Measurements from ENCODE around the gene FARS2.
A peak's percentile ranks its signal among the peaks of the same experiment; 100 is the strongest.

Gene FARS2

GRCh38 chr6:5745081-5745480 lies 483.8 kb downstream of the FARS2 start:
- no peak overlapping the region for H3K27ac Mint-ChIP-seq
- H3K4me1 Mint-ChIP-seq = peaks cover 30% of the 10 kb centered on the region
- TF ChIP-seq CTCF (IDR thresholded peaks at IDR 0.05) = no peak
- H3K27me3 Mint-ChIP-seq (ENCODE audit: low read depth, poor library complexity) = no peaks in the 10 kb centered on the region
- H3K36me3 Mint-ChIP-seq (ENCODE audit: low read depth) = no peaks in the 10 kb centered on the region
- H3K9me3 Mint-ChIP-seq = no peaks in the 10 kb centered on the region
- DNase-seq = no peak
- no peak overlapping the region for H3K4me3 Mint-ChIP-seq

GRCh38 chr6:5746053-5746758 lies 484.9 kb downstream of the FARS2 start:
- peaks cover 26% of the 10 kb centered on the region for H3K4me1 Mint-ChIP-seq
- H3K27ac Mint-ChIP-seq = no peak overlapping the region
- DNase-seq = peak; percentile 23
- no peaks in the 10 kb centered on the region for H3K9me3 Mint-ChIP-seq
- H3K27me3 Mint-ChIP-seq (ENCODE audit: low read depth, poor library complexity) = no peaks in the 10 kb centered on the region
- no peak for TF ChIP-seq CTCF (IDR thresholded peaks at IDR 0.05)
- H3K4me3 Mint-ChIP-seq = no peak overlapping the region
- no peaks in the 10 kb centered on the region for H3K36me3 Mint-ChIP-seq (ENCODE audit: low read depth)

- Mint-ChIP-seq H3K4me1 (peaks cover 28% of the 10 kb centered on the region), H3K27ac (no peak overlapping the region), H3K9me3 (no peaks in the 10 kb centered on the region), H3K4me3 (no peak overlapping the region), H3K36me3 (ENCODE audit: low read depth) (no peaks in the 10 kb centered on the region), H3K27me3 (ENCODE audit: low read depth, poor library complexity) (no peaks in the 10 kb centered on the region)
- DNase-seq = no peak
- no peak for TF ChIP-seq CTCF (IDR thresholded peaks at IDR 0.05)
These were observed 485.4 kb downstream of the FARS2 start for GRCh38 chr6:5746759-5747130.

- no peaks in the 10 kb centered on the region for H3K36me3 Mint-ChIP-seq (ENCODE audit: low read depth)
- no peak overlapping the region for H3K4me3 Mint-ChIP-seq
- no peak for TF ChIP-seq CTCF (IDR thresholded peaks at IDR 0.05)
- H3K27ac Mint-ChIP-seq = no peak overlapping the region
- peaks cover 28% of the 10 kb centered on the region for H3K4me1 Mint-ChIP-seq
- H3K27me3 Mint-ChIP-seq (ENCODE audit: low read depth, poor library complexity) = peaks cover 3% of the 10 kb centered on the region
- no peak for DNase-seq
- no peaks in the 10 kb centered on the region for H3K9me3 Mint-ChIP-seq
These were observed 486.1 kb downstream of the FARS2 start for GRCh38 chr6:5747379-5747778.

- Mint-ChIP-seq H3K36me3 (ENCODE audit: low read depth) (peaks cover 14% of the 10 kb centered on the region), H3K4me3 (no peak overlapping the region), H3K27ac (no peak overlapping the region)
These were observed 487.8 kb downstream of the FARS2 start for GRCh38 chr6:5749016-5749650.

More at GRCh38 chr6:5749016-5749650, 487.8 kb downstream of the FARS2 start:
- peaks cover 3% of the 10 kb centered on the region for H3K27me3 Mint-ChIP-seq (ENCODE audit: low read depth, poor library complexity)
- peaks cover 14% of the 10 kb centered on the region for H3K9me3 Mint-ChIP-seq
- H3K4me1 Mint-ChIP-seq = peaks cover 34% of the 10 kb centered on the region
- no peak for DNase-seq
- no peak for TF ChIP-seq CTCF (IDR thresholded peaks at IDR 0.05)
